H4 (cell line): ENCODE data around the gene AUH. TPM values are rescaled to one million over a fixed set of nuclear protein-coding genes. Genes with fewer than 3 reads are reported as not detected.

Experiments
- DNase-seq: peaks from one replicate; pipeline ENCODE4 v3.0.0-alpha.2; 2015; ENCODE audit warnings: low spot score
- total RNA-seq: library from RNA; depleted of rRNA; stranded (reverse); fragments of >200 nt; shearing (Covaris generic); gene quantifications from 2 replicates; pipeline ENCODE4 v1.2.3, GENCODE V29; 2014

Gene AUH
- total RNA-seq, 1 experiment from 2014 or later: 12.9 TPM

DNA sequence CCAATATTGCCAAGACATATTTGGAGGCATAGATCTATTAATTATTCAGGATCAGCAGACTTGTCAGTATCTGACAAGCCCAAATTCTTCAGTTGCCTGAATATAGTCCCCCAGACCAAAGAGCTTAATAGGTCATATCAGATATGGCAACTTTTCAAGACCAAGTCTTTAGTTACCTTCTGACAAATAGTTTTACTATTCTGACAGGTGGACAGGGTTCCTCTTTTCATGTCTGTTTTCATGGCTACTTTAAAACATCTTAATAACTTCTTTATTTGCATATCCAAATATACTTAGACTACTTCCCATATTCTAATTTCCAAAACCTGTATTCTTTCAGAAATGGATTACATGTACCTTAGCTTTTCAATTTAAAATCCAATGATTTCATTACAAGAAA is 65.4 kb downstream of the AUH start:
- no peak for DNase-seq

DNA sequence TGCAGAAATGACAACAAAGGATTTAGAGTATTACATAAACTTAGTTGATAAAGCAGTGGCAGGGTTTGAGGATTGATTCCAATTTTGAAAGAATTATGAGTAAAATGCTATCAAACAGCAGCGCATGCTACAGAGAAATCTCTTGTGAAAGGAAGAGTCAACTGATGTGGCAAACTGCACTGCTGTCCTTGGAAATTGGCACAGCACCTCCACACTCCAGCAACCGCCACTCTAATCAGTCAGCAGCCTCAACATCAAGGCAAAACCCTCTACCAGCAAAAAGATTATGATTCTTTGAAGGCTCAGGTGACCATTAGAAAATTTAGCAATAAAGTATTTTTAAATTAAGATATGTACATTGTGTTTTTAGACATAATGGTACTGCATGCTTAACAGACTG is 66.4 kb downstream of the AUH start:
- DNase-seq: no peak

DNA sequence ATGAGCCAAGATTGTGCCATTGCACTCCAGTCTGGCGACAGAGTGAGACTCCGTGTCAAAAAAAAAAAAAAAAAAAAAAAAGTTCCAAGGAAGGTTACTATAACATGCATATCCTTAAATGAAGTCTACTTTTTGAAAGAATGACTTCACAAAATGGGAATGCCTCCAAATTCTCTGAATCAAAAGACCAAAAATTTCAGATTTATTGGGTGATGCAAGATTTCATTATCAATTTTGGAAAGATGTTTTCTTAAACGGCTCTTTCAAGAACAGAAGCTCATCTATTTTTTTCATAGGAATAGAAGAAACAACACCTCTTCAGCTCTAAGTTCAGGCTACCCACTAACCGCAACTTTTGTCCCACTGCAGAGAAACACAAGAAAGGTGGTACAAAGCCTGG is 69.9 kb downstream of the AUH start:
- DNase-seq: no peak

DNA sequence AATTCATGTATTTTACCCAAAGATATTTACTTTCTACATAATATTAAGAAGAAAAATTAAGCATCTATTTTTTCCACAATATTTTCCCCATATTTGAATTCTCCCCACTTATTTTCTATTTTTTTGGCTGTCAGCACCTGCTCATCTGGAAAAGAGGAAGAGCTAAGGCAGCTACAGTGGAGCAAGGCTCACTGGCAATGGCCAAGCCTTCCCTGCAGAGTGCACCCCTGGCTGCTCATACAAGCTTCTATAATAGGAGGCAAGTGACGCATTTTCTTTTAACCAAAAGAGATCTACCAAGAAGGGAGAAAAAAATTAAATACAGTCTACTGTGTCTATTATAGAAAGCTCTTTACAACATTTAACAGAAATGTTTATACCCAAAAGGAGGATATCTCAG is 72.5 kb downstream of the AUH start:
- no peak for DNase-seq

DNA sequence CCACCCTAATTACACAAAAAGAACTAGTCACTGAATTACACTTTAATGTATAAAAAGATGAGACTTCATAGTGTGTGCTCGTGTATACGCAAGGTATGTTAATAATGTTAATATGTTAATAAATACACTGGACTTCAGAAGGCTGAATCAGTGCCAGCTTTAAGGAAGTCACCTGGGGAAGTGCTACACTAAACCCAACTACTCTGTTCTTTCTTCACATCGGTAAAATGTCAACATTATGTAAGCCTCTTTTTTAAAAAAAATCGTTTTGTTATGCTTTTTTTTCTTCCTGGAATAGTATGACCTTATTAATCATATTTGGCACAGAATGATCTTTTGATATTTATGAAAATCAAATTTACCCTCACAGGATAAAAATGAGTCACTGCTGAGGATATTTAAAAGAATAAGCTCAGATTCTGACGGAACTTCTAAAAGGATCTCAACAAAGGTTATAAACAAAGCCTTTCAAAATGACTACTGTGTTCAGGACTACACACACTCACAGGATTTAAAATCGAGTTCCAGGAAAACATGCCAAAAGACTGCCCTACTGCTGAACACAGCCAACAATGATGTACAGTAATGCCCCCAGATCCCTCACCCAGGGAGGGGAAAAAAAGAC is 75.9 kb downstream of the AUH start:
- no peak for DNase-seq

DNA sequence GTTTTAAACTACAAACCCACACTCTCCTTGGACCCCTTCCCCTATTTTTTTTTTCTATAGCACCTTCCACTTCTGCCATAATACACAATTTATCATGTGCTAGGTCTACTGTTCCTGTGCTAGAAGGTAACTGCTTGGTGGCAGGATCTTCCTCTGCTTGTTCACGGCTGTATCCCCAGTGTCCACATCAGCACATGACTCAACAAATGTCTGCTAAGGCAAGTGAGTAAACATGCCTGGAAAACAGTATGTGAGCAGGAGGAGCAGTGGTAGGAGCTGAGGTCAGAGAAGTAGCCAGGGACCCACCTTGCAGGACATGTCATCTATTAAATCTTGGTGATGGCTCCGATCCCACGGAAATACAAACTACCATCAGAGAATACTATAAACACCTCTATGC is 79.4 kb downstream of the AUH start:
- DNase-seq: no peak

DNA sequence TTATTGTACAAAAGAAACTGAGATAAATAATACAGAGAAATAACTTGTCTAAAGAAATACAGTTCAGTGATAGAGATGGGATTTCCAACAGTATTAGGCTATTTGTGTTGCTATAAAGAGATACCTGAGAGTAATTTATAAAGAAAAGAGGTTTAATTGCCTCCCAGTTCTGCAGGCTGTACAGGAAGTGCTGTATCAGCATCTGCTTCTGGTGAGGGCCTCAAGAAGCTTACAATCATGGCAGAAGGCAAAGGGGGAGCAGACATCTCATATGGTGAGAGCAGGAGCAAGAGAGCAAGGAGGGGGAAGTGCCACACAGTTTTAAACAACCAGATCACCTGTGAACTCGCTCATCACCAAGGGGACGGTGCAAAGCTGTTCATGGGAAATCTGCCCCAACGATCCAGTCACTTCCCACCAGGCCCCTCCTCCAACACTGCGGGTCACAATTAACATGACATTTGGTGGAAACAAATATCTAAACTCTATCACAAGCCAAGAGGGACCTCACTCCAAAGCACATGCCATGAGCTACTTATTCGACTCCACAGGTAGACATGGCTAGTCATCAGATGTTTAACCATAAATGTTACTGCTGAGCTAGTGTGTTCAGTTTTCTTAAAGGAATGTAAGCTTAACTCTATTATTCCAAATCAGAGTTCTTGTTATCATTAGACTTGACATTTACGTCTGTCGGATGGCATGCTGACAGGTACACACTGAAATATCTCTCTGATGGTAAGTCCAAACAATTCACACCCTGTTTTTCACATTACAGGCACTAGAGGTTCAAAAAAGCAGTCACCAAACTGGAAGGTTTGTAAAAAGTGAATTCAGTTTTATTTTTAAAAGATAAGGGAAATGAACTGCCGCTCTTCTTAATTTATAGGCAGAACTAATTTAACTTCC is 82.2 kb downstream of the AUH start:
- DNase-seq: no peak

DNA sequence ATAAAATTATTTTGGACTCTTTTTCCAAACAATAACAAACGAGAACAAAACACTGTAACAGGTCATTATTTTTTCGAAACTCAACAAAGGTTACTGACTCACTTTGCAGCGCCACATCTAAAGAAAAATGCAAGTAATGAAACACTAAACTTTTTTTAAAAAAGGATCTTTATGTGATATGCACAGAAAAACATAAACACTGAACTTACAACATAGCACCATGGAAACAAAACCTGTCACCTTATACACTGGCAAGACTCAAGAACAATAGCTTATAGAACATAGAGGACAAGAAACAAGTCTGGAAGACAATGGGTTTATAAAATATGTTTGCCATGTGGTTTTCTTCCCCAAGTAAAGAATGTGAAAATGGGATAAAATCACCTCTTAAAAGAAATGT is 85.2 kb downstream of the AUH start:
- DNase-seq: no peak

DNA sequence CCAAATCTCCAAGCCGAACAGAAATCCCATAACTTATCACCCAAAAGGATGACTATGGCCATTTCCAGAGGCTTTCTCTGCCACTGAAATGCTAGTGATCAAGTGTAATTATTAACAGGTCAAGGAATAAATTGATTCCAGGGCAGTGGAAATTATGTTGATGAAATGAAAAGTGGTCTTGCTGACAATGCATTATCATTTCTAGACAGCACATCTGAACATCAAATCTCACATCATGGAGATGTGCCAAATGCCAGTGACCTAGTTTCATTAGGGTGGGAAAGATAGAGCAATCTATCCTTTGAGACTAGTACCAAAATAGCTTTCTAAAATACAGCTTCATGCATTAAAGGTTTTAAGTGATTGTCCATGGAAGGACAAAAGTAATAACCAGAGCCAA is 86.1 kb downstream of the AUH start:
- DNase-seq: no peak

DNA sequence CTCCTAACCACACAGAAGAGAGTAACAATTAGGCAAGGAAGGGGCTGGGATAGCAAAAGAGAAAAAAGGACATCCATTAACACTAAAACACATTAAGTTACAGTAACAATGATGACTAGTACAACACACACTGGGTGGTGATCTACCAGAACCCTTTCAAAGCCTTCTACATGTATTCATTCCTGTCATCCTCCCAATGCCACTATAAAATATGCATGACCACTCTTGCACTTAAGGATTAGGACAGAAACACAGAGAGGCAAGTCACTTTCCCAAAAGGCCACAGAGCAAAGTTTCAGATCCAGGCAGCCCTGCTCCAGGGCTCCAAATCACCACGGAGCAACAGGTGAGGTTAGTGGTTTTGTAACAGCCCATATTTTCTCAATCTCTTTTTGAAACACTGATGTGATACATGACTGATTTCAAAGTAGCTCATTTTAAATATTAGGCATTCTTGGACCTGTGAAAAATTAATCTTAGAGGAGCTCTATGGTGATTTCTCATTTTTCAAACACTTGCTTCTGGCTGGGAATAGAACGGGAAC is 86.7 kb downstream of the AUH start:
- DNase-seq: no peak

DNA sequence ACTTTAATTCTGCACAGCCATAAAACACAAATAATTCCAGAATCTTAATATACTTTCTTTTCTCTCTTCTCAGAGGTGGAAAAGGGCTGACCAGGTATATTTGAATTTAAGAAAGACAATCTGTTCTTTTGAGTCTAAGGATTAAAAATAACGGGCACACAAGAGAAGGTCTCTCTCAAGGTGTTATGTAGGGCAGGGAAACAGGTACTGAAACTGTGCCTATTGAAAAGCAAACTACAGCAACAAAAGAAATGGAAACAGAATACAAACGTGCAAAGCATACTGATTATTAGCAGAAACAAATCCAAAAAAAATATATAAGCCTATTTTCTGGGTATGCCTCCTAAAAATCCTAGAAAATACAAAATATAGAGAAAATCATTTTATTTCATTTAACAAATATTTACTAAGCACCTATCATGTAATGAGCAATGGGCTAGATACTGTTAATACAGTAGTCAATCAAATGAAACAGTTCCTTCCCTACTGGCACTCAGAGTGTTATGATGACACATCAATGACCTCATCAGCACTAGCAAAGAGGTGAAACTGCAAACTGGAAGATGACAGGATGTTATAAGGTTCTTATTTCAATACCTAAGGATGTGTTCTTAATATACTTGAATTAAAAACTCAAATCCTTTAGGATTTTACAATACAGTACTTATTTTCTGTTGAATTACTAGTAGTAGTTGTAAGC is 87.7 kb downstream of the AUH start:
- DNase-seq: peak; percentile 34

DNA sequence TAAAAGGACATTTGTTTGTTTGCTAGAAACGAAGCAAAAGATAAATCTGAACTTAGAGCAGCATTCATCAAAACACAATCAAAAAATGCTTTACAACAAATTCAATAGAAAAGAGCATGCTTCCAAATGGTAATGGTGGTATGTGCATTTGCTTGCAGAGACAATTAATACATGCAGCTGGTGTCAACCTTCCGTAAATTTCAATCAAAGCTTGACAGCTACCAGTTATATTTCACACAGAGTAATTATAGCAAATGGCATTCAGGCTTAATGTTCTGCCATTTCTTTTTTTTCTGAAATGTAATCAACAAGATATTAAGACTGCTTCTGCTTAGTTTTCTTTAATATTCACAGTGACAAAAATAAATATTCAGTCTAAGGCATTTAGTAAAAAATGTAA is 90.6 kb downstream of the AUH start:
- DNase-seq: no peak

DNA sequence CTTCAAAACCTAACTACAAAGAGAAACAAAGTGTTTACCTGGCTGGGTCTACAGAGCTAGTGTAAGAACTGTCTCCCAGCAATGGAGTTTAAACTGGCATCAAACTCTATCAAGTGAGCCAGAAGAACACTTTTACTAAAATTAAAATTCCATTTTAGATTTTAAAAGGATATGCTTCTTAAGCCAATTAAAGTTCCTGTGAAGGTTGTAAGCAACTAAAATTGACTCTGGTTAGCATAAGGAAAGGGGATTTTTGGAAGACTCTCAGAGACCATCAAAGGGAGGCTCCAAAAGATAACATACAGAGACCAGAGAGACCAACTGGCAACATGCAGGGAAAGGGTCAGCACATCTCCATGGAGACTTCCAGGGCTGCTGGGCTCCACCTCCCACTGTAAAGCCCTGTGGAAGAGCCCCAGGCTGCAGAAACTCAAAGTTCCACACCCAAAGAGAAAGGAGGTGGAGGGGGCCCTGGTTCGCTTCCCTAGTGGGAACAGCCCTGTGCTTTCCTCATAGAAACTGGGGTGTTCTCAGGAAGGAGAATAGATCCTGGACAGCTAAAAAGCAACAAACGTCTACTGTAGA is 91.7 kb downstream of the AUH start:
- no peak for DNase-seq

DNA sequence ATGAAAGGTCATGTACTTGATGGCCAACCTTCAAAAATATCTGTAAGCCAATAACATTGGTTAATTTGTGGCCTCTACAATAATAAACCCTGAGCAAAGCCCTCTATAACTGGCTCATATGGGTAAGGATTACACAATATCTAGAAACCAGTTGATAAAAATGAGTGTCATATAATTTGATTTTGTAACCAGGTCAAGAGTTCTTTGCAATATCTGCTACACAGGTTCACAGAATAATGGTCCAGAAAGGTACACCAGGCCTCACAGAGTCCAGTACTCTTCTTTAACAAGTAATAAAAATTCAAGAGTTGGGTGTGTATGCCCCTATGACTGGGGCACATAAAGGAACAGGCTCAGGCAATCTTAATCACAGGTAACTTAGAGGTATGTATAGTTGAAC is 95.3 kb downstream of the AUH start:
- DNase-seq: no peak

DNA sequence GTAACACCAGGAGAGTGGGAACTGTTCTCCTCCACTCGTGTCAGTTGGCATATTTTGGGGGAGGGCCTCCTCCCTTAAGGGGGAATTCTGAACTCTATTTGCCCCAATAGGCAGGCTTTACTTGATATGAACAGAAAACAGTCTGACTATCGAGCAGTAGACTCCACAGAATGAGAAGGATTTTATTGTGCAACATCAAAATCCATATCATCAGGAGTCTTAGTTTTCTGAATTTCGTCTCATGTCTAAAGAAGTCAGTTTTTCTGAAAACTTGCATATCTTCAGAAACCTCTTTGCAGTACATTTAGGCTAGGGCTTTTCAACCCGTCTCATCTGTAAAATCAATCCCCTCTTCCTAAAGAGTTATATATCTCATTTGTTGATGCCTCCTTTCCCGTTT is 96.2 kb downstream of the AUH start:
- DNase-seq: no peak

DNA sequence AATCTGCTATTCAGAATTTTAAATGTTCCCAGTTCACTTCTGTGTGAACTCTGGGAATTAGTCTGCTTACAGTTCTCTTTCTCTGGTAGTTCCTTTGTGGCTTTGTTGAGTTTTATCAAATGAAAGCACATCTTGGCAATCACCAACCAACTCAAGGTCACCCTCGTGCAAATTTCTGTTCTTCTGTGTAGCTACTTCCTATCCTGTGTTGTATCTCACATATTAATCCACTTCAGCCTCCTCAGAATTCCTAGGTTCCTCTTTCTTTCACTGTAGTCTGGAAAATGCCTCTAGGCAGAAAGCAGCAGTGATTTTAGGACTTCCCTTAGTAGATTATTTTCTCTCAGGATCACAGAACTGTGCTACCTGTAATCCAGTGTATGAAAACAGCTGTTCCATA is 100.3 kb downstream of the AUH start:
- no peak for DNase-seq

DNA sequence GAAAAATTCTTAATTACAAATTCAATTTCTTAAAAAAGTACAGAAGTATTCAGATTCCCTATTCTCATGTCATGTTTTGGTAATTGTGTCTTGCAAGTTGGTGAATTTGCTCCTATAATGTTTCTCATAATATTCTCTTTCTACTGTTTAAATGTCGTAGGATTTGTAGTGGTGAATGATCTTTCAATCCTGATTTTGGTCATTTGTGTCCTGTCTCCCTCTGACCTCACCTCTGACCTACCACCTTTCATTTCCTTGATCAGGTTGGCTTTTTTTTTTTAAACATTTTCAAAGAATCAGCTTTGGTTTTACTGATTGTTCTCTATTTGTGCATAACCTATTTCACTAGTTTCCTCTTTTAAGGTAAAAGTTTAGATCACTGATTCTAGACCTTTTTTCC is 102.6 kb downstream of the AUH start:
- DNase-seq: no peak

DNA sequence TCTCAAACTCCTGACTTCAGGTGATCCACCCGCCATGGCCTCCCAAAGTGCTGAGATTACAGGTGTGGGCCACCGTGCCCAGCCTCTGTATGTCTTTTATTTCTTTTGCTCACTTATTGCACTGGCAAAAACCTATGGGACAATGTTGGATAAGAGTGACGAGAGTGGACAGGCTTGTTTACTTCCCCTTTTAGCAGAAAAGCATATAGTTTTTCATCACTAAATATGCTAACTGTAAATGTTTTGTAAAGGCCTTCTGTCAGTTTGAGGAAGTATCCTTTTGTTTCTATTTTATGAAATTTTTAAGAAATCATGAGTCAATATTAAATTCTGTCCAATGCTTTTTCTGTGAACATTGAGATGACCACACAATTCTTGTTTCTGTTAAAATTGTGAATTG is 103.3 kb downstream of the AUH start:
- no peak for DNase-seq

DNA sequence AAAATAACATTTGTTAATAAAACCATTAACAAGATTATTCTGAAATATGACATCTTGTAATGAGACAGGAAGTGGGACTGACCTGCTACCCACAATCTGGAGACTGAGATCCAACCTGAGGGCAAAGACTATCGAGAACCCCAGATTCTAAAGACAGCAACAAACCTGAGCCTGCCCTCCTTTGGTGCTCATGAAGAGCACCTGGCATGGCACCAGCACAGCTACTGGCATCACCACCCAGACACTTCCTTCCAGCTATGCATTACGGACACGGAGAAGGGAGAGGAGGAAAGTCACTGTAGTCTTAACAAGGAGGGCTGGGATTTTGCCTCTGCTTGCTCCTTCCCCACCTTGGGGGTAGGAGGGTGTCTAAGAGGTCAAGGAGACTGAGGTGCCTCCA is 105.5 kb downstream of the AUH start:
- DNase-seq: no peak

DNA sequence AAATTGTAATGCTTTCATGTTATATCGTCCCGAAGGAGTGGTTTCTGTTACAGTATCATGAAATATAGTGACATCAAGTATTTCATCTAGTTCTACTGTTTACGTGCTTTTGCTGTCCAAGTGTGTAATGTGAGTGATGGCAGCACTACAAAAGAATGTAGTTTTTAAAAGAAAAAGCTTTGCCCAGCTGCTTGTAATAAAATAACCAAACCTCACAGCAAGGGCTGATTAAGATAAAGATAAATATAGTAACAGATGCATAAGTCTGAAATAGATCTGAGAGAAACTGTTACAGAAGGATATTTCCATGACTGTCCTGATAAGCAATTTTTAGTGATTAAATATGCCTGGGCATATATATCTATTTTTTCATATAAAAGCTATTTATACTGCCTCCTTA is 106.4 kb downstream of the AUH start:
- DNase-seq: no peak

DNA sequence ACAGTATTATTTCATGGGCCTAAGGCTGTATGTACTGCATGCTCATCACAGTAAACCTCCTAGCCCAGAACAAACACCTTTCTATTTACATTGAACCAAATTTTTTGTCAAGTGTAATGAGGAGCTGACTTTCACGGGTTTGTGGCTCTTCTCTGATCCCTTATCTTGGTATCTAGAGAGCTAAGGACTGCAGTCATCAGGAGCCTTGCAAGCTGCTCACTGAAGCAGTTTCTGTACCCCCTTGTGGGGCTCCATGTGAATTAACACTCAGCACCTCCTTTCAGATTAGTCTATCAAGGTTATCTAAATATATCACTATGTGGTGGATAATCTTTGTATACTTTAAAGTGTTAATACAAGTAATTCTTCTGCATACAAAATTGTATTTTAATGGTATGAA is 108.2 kb downstream of the AUH start:
- no peak for DNase-seq

DNA sequence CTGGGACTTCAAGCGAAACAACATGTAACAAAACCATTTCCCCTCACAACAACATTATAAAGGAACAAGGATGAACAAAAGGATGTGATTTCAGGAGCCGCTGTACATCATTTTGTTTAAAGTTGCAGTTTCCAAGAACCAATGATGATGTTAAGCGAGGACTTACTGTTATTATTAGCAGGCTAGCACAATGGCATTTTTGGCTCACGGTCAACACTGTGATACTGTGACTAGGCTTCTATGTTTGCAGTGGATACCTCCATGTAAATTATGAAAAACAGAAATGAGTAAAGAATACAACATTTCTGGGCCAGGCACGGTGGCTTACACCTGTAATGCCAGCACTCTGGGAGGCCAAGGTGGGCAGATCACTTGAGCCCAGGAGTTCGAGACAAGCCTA is 113.0 kb downstream of the AUH start:
- no peak for DNase-seq
